H1 (cell line): ENCODE results near the gene UNC80.

Experiments
- ATF2 ChIP-seq: IDR thresholded peaks from 2 replicates; pipeline ENCODE4 v1.6.1; 2012; ENCODE audit warnings: low read length, inconsistent platforms
- CHD2 ChIP-seq: IDR thresholded peaks from 2 replicates; pipeline ENCODE4 v1.6.1; 2012; ENCODE audit warnings: low read length, improper control_type of control experiment
- CREB1 ChIP-seq: IDR thresholded peaks from 2 replicates; pipeline ENCODE4 v1.6.1; 2012; ENCODE audit warnings: inconsistent platforms
- CTCF ChIP-seq, 3 experiments: IDR thresholded peaks; 1 replicate in 2 of 3; 2 replicates in 1 of 3; pipeline versions ENCODE4 v1.5.1 to v1.6.1; 2011; ENCODE audit warnings: low read length in 3 of 3, mild to moderate bottlenecking in 3 of 3, inconsistent platforms in 2 of 3, low read depth in 1 of 3, moderate library complexity in 1 of 3; ENCODE audit not compliant: insufficient read depth in 1 of 3; ENCODE audit errors: control extremely low read depth in 1 of 3
- EP300 ChIP-seq, 2 experiments: IDR thresholded peaks; 1 replicate in 1 of 2; 2 replicates in 1 of 2; pipeline ENCODE4 v1.6.1; 2011 to 2012; ENCODE audit warnings: low read depth in 2 of 2, low read length in 2 of 2, mild to moderate bottlenecking in 2 of 2, borderline replicate concordance in 1 of 2, inconsistent platforms in 1 of 2, moderate library complexity in 1 of 2
- JUND ChIP-seq: IDR thresholded peaks from 2 replicates; pipeline ENCODE4 v1.6.1; 2011; ENCODE audit warnings: mild to moderate bottlenecking, improper control_type of control experiment, low read length
- POLR2A ChIP-seq, 2 experiments: IDR thresholded peaks; 1 replicate in 1 of 2; 2 replicates in 1 of 2; pipeline ENCODE4 v1.6.1; 2011; ENCODE audit warnings: low read depth in 2 of 2, low read length in 2 of 2, mild to moderate bottlenecking in 2 of 2; ENCODE audit errors: control extremely low read depth in 1 of 2
- ZNF274 ChIP-seq: IDR thresholded peaks from 2 replicates; pipeline ENCODE4 v1.7.0; 2012; ENCODE audit warnings: low read length, borderline replicate concordance; ENCODE audit errors: extremely low read depth

- TF ChIP-seq CTCF (IDR thresholded peaks at IDR 0.05; ENCODE audit: control extremely low read depth in 1 of 3, insufficient read depth in 1 of 3, low read depth in 1 of 3, low read length in 3 of 3) (no peak), ZNF274 (no peak), CHD2 (no peak), ATF2 (no peak), CREB1 (no peak), EP300 (IDR thresholded peaks at IDR 0.05; ENCODE audit: borderline replicate concordance in 1 of 2, low read depth in 2 of 2, low read length in 2 of 2) (no peak; a peak in 1 of 3 replicates), JUND (no peak), POLR2A (IDR thresholded peaks at IDR 0.05; ENCODE audit: control extremely low read depth in 1 of 2, low read depth in 2 of 2, low read length in 2 of 2) (no peak)
These were observed 19.5 kb downstream of the UNC80 start for GRCh38 chr2:209791151-209791550.
